Measurements from ENCODE around the gene HOXA7.

HOXA7 gene

GRCh38 chr7:27130540-27131389 is 25.7 kb downstream of the HOXA7 start, which contains the start of gene HOXA4:
Gene HOXA4 (minus strand): TSS chr7:27130757. CDS start chr7:27130733, 24 bp downstream.
- peak; percentile 78 for DNase-seq

DNA sequence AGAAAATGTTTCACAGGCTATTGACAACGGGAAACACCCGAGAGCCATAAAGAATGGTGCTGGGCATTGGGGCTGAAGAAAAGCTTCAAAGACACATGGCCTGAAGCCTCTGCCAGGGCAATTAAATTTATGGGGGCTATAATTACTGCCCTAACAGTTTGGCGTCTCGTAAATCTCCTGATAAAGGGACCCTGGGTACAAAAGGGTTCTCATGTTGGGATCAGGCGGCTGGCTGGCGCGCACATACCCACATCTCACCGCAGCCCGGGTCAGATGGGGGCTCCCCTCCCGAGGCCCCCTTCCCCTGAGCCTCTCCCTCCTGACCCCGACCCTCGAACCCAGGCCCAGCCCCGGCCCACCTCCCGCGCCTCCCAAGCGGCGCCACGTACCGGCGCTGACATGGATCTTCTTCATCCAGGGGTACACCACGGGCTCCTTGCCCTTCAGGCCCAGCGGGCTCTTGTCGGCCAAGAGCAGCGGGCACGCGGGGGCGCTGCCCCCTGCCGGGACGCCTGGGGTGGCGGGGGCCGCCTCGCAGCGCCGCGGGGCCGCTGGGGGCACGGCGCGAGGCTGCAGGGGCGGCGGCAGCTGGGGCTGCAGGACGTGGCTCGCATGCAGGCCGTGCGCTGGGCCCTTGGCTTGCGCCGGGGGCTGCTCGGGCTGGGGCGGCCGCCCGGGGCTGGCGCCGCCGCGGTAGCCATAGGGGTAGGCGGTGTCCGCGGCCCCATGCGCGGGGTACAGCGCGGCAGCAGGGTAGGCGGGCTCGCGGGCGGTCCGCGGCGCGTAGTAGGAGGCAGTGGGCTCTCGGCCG is 26.5 kb downstream of the HOXA7 start:
- DNase-seq: no peak

DNA sequence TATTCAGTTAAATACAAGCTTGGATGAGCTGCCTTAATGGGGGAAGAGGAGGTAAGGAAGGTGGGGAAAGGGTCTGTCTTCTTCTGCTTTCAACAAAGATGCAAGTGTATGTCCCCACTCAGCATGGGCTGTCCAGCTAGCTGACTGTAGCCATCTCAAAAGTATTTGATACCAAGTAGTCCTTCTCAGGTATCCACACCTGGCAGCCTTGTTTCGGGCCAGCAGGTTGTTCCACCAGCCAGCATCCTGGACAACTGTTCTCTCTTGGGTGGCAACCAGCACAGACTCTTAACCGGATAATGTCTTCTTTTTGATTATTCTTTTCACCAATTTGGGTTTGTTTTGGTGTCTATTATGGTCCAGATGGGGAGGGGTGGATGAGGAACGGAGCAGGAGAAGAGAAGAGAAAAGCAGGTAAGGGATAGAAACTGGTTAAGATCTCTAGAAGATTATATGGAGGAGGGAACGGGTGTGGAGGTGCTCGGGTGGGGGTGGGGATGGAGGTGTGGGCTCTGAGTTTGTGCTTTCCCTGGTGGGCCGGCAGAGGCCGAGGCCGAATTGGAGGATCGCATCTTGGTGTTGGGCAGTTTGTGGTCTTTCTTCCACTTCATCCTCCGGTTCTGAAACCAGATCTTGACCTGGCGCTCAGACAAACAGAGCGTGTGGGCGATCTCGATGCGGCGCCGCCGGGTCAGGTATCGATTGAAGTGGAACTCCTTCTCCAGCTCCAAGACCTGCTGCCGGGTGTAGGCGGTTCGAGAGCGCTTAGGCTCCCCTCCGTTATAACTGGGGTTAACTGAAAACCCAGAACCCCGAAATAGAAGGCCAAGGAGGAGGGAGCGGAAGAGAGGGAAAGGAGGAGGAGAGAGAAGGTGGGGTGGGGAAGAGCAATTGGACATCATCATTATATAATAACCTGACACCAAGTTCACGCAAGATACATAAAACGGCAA is 27.4 kb downstream of the HOXA7 start:
- no peak for DNase-seq

- DNase-seq: no peak
Observed at GRCh38 chr7:27128034-27128433, 28.4 kb downstream of the HOXA7 start.

GRCh38 chr7:27126596-27127327 is 29.7 kb downstream of the HOXA7 start:
- no peak for DNase-seq

GRCh38 chr7:27125986-27126394 is 30.5 kb downstream of the HOXA7 start:
- DNase-seq: no peak

GRCh38 chr7:27124902-27125689 is 31.4 kb downstream of the HOXA7 start:
- DNase-seq: no peak

- DNase-seq: no peak
Observed at GRCh38 chr7:27124096-27124901, 32.2 kb downstream of the HOXA7 start.

DNA sequence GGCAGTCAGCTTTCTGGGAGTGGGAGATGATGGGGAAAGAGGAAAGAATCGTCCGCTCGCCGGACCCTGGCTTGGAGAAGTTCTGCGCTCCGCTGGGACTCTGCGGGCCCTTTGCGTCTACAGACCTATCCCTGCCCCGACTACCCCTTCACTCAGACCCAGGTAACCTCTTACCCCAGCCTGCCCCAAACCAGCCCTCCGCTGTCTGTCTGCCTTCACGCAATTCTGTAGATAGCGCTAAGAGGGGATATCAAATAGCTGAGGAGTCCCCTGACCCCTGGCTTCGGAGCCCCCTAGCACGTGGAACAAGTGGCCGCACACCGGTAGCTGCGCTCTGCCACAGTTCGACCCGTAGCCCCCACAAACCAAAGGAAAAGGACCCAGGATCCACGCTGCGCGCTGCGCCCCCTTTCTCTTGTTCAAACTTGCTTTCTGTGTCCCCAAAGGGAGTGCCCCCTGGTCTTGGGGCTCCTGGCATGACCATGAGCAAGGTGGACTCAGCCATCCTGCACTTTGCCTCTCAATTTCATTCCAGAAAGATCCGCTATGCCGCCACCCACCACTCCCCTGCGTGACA is 32.9 kb downstream of the HOXA7 start:
- DNase-seq: no peak

DNA sequence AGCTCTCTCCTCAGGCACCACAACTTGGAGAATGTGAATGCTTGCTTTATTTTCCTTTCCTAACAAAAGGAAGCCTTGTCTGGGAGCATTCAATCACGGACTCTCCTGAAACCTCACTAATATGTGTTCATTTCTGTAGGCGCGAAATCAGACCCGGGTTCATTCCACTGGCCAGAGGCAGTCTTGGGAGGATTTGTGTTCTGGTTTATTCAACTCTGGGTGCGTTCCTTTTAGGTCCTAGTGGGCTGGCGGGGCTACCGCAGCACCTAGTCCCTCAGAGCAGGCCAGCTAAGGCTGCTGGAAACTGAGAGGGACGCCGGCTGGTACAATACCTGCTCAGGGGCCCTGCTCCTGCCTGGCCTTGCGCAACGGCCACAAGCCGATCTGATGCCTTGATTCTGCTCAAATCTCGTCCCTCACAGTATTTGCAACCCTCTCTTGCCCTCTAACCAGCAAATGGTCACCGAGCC is 33.4 kb downstream of the HOXA7 start:
- no peak for DNase-seq

GRCh38 chr7:27122077-27122910 is 34.2 kb downstream of the HOXA7 start:
- DNase-seq: no peak

DNA sequence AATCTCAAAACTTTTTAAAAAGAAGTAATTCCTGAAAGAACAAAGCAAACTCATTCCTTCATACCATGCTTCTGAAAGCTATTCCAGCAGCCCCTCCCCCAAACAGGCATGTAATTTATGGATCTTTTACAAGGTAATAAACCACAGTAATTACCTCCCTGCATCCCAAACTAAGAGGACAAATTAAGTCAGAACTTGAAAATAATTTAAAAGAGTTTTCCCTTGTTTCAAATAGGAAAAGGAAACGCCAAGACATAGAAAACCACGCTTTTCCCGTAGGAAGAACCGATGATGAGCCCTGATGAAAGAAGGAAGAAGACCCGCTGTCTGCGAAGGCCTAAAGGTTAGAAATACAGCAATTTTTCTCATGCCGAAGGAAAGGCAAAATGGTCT is 34.8 kb downstream of the HOXA7 start:
- DNase-seq: no peak

DNA sequence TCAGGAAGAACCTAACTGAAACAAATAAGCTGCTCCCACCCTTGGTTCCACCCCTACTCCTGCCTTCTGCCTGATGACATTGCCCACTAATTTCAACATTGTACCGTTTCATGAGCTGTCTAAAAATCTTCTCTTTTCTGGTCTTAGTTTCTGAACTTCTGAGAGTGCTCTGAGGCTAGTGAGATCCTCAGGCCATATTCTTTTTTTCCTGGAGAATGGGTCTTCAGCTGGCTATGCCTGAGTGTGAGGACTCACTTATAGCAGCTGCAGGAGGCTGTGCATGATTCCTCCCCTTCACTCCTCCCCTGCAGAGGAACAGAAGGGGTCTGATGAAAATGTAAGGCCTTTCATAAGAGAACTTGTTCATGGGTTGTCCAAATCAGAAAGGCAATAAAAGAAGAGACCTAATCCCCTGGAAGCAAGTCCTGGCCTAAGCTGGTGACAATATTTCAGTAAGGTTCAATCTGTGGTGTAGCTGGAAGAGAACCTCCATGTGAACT is 37.0 kb downstream of the HOXA7 start:
- no peak for DNase-seq

- no peak for DNase-seq
Observed at GRCh38 chr7:27118580-27118979, 37.9 kb downstream of the HOXA7 start.

DNA sequence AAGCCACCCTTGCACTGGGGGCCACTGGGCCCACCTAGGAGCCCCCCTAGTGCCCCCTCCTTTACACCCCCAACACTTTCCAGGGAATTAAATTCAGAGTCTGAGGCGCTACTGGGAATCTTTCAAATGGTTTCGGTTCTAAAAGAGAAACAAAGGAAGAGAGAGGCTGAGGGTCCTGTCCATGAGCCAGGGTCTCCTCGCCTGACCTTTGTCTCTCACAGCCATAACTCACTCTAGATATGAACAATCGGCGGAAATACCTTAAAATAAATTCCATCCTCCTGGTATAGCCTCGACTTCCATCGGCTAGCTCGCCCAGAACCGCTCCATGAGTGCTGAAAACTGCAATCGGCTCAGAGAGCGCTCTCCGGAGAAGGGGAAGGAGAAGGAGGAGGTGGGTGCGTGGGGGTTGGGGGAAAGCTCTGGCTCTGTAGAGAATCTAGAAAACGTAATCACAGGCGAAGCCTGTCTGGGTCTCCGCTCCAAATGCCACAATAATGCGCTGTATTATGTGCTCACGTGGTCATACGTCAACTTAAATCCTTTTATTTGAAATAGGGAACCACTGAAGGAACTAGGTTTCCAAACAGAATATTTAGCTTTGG is 38.5 kb downstream of the HOXA7 start:
- no peak for DNase-seq

DNA sequence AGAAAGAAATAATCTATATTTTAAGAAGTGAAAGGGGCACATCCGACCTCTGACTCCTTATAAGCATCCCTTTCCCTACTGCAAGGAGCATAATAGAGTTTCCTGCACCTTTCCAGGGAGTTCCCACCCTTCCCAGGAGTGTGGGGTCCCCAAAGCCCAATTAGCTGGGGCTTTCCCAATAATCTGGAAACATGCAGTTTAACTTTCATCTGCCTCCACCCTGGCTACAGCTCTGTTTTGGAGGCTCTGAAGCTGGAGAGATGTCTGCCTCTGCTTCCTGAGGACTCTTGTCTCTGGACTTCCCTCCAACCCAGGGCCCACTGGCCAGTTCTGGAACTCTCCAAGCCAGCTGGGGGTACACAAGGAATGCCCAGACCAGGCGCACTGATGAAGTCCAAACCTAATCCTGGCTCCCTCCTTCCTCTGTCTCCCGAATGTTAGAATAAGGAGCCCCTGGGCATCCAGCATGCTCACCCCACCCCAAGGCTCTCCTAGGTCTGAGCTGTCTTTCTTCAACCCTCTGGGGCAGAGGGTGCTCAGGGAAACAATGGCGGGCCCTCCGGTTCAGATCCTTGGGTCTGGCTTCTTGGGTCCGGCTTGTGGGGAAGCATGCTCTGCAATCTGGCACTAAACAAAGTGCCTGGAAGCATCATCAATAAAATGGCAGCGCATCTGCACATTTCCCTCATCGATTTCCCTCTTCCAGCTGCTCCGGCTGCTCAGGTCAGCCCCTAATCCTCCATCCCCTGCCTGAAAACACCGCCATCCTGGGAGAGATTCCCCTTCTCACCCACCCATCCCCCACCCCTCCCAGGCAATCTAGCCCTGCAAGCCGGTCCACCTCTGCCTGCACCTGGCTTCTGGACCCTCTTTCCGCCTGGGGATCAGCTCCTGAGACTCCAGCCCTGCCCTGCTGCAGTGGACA is 39.3 kb downstream of the HOXA7 start:
- no peak for DNase-seq

Measured in CD4-positive, alpha-beta T cell treated with Interleukin-21 for 1 hour (primary cell).